HEK293 (cell line): ENCODE data around the gene KCNJ8.
"Not testable (repeated sequence)": the region's sequence is repeated elsewhere in the genome, so short reads cannot be mapped to it uniquely, and the experiment has no call there.

ENCODE experiments used
- EGR2 ChIP-seq: fragments of 450-650 bp; formaldehyde crosslinking; IDR thresholded peaks from 2 replicates; pipeline ENCODE4 v1.5.1; 2016; ENCODE audit warnings: low read depth, missing biosample characterization, missing genetic modification characterization
- KLF10 ChIP-seq: fragments of 450-650 bp; IDR thresholded peaks from 2 replicates; pipeline ENCODE4 v1.5.1; 2018; ENCODE audit warnings: missing biosample characterization, mild to moderate bottlenecking, missing genetic modification characterization
- REPIN1 ChIP-seq: fragments of 450-650 bp; formaldehyde crosslinking; IDR thresholded peaks from 2 replicates; pipeline ENCODE4 v1.5.1; 2017; ENCODE audit warnings: missing biosample characterization, missing genetic modification characterization, low read depth
- YY1 ChIP-seq: fragments of 450-650 bp; formaldehyde crosslinking; IDR thresholded peaks from 2 replicates; pipeline ENCODE4 v1.5.1; 2018; ENCODE audit warnings: missing biosample characterization, missing genetic modification characterization
- ZBTB49 ChIP-seq: fragments of 450-650 bp; formaldehyde crosslinking; IDR thresholded peaks from 2 replicates; pipeline ENCODE4 v1.5.1; 2016; ENCODE audit warnings: missing biosample characterization, missing genetic modification characterization, low read depth
- ZNF157 ChIP-seq: fragments of 450-650 bp; formaldehyde crosslinking; IDR thresholded peaks from 2 replicates; pipeline ENCODE4 v1.5.1; 2016; ENCODE audit warnings: missing biosample characterization, missing genetic modification characterization
- TF ChIP-seq, protein P1 (sequence below): fragments of 450-650 bp; formaldehyde crosslinking; IDR thresholded peaks from 2 replicates; pipeline ENCODE4 v1.5.1; 2016; ENCODE audit warnings: missing biosample characterization, missing genetic modification characterization
- TF ChIP-seq, protein P2 (sequence below): fragments of 450-650 bp; formaldehyde crosslinking; IDR thresholded peaks from 2 replicates; pipeline ENCODE4 v1.5.1; 2016; ENCODE audit warnings: missing biosample characterization, missing genetic modification characterization
- TF ChIP-seq, protein P3 (sequence below): fragments of 450-650 bp; formaldehyde crosslinking; IDR thresholded peaks from 2 replicates; pipeline ENCODE4 v1.5.1; 2017; ENCODE audit warnings: missing biosample characterization, missing genetic modification characterization
- TF ChIP-seq, protein P4 (sequence below): fragments of 450-650 bp; formaldehyde crosslinking; IDR thresholded peaks from 2 replicates; pipeline ENCODE4 v1.5.1; 2016; ENCODE audit warnings: missing biosample characterization, missing genetic modification characterization

DNA sequence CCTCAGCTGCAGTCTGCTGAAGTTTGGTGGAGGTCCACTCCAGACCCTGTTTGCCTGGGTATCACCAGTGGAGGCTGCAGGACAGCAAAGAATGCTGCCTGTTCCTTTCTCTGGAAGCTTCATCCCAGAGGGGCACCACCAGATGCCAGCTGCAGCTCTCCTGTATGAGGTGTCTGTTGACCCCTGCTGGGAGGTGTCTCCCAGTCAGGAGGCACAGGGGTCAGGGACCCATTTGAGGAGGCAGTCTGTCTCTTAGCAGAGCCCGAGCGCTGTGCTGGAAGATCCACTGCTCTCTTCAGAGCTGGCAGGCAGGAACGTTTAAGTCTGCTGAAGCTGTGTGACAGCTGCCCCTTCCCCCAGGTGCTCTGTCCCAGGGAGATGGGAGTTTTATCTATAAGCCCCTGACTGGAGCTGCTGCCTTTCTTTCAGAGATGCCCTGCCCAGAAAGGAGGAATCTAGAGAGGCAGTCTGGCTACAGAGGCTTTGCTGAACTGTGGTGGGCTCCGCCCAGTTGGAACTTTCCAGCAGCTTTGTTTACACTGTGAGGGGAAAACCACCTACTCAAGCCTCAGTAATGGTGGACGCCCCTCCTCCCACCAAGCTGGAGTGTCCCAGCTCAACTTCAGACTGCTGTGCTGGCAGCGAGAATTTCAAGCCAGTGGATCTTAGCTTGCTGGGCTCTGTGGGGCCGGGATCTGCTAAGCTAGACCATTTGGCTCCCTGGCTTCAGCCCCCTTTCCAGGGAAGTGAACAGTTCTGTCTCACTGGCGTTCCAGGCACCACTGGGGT, 20.5 kb upstream of the KCNJ8 start:
- TF ChIP-seq ZNF157 (tag by site-specific recombination); ZBTB49; KLF10; YY1 (tag by site-specific recombination); REPIN1 (tag by site-specific recombination); EGR2 (tag by site-specific recombination): not testable (repeated sequence)
- TF ChIP-seq, protein P1, sequence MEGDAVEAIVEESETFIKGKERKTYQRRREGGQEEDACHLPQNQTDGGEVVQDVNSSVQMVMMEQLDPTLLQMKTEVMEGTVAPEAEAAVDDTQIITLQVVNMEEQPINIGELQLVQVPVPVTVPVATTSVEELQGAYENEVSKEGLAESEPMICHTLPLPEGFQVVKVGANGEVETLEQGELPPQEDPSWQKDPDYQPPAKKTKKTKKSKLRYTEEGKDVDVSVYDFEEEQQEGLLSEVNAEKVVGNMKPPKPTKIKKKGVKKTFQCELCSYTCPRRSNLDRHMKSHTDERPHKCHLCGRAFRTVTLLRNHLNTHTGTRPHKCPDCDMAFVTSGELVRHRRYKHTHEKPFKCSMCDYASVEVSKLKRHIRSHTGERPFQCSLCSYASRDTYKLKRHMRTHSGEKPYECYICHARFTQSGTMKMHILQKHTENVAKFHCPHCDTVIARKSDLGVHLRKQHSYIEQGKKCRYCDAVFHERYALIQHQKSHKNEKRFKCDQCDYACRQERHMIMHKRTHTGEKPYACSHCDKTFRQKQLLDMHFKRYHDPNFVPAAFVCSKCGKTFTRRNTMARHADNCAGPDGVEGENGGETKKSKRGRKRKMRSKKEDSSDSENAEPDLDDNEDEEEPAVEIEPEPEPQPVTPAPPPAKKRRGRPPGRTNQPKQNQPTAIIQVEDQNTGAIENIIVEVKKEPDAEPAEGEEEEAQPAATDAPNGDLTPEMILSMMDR (tag by site-specific recombination) = not testable (repeated sequence)
- TF ChIP-seq, protein P2, sequence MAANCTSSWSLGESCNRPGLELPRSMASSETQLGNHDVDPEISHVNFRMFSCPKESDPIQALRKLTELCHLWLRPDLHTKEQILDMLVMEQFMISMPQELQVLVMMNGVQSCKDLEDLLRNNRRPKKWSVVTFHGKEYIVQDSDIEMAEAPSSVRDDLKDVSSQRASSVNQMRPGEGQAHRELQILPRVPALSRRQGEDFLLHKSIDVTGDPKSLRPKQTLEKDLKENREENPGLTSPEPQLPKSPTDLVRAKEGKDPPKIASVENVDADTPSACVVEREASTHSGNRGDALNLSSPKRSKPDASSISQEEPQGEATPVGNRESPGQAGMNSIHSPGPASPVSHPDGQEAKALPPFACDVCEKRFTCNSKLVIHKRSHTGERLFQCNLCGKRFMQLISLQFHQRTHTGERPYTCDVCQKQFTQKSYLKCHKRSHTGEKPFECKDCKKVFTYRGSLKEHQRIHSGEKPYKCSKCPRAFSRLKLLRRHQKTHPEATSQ (tag by site-specific recombination) = not testable (repeated sequence)
- TF ChIP-seq, protein P3, sequence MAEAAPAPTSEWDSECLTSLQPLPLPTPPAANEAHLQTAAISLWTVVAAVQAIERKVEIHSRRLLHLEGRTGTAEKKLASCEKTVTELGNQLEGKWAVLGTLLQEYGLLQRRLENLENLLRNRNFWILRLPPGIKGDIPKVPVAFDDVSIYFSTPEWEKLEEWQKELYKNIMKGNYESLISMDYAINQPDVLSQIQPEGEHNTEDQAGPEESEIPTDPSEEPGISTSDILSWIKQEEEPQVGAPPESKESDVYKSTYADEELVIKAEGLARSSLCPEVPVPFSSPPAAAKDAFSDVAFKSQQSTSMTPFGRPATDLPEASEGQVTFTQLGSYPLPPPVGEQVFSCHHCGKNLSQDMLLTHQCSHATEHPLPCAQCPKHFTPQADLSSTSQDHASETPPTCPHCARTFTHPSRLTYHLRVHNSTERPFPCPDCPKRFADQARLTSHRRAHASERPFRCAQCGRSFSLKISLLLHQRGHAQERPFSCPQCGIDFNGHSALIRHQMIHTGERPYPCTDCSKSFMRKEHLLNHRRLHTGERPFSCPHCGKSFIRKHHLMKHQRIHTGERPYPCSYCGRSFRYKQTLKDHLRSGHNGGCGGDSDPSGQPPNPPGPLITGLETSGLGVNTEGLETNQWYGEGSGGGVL = not testable (repeated sequence)
- TF ChIP-seq, protein P4, sequence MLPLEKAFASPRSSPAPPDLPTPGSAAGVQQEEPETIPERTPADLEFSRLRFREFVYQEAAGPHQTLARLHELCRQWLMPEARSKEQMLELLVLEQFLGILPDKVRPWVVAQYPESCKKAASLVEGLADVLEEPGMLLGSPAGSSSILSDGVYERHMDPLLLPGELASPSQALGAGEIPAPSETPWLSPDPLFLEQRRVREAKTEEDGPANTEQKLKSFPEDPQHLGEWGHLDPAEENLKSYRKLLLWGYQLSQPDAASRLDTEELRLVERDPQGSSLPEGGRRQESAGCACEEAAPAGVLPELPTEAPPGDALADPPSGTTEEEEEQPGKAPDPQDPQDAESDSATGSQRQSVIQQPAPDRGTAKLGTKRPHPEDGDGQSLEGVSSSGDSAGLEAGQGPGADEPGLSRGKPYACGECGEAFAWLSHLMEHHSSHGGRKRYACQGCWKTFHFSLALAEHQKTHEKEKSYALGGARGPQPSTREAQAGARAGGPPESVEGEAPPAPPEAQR (tag by site-specific recombination) = not testable (repeated sequence)
